KOPT-K1 (cell line): Measurements from ENCODE around the gene CAMK1D.
"Not testable (repeated sequence)": the region's sequence is repeated elsewhere in the genome, so short reads cannot be mapped to it uniquely, and the experiment has no call there.

Source experiments
- H3K27ac ChIP-seq: fragments of 200-600 bp; sonication (generic); 2 replicates; pipeline ENCODE4 v1.5.1; 2016; ENCODE audit warnings: antibody characterized with exemption, mild to moderate bottlenecking, low read depth, low read length; ENCODE audit not compliant: poor library complexity, severe bottlenecking
- H3K36me3 ChIP-seq: fragments of 200-600 bp; sonication (generic); 2 replicates; pipeline ENCODE4 v1.5.1; 2017; ENCODE audit warnings: antibody characterized with exemption, mild to moderate bottlenecking, low read length, moderate library complexity; ENCODE audit not compliant: insufficient read depth
- H3K9me3 ChIP-seq: fragments of 200-600 bp; sonication (generic); 2 replicates; pipeline ENCODE4 v1.5.1; 2017; ENCODE audit warnings: antibody characterized with exemption, low read length, mild to moderate bottlenecking; ENCODE audit not compliant: insufficient read depth, poor library complexity, severe bottlenecking

The CAMK1D gene

DNA sequence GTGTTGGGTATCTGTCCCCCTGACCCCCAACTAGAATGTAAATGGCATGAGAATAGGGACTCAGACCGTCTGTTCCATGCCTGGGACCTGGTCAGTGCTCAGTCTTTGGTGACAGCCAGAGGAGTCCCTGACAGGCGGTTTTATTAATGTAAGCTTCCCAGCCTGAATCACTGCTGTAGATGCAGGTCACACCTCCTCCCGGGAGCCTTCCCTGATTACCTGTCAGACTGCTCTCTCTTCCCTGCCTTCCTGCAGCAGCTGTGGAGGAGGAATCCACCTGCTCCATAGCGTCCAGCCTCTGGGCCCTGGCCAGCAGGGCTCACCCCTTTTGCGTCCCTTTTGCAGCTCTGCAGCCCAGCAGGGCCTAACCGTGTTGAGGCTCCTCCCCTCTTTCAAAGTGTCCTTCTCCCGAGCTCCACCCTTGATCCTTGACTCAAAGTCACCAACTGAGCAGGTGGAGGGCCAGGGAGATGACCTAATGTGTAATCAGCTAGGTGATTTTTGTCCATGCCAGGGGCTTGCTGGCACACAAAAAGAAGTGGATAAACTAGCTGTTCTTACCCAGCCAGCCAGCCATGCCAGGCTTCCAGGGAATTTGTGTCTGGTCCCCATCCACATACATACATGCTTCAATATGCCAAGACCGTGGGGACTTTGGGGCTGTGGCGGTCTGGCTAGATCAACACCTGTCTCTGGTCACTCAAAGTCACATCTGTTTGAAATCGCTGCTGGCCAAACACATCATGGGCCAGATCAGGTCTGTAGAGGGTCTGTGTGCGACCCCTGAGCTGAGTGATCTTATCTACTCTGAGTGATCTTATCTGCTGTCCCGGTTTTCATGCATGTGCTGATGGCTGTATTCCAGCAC lies 457.1 kb downstream of the CAMK1D start:
- no peaks in the 10 kb centered on the region for H3K9me3 ChIP-seq
- no peaks in the 10 kb centered on the region for H3K36me3 ChIP-seq
- no peak overlapping the region for H3K27ac ChIP-seq

DNA sequence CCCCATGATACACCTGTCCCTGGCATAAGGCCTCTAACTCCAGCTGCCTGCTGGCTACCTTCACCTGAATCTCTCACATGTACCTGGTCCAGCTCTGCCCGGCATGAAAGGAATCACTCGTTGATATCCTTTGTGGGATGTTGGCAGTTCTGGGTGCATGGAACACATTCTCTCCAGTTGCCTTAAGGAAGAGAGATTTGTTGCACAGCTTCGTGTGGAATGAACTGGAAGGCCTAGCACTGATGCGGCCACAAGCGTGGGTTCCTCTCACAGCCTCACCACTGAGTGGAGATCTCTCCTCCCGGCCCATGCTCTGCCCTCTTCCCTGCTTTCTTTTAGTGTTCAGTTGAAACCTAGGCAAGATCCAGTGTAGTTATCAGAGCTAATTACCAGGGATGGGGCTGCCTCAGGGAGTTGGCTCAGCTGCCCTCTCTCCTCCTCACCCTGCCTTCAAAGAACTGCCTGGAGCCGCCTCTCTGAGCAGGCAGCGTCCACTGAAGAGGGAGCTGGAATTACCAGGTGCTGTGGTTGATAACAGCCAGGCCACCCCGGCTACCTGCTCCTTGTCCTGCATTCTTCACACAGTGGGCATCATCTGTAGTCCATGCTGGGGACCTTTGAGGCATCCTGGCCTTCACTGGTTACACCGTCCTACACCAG lies 457.9 kb downstream of the CAMK1D start:
- H3K27ac ChIP-seq, result no peak overlapping the region
- H3K36me3 ChIP-seq, result no peaks in the 10 kb centered on the region
- no peaks in the 10 kb centered on the region for H3K9me3 ChIP-seq

DNA sequence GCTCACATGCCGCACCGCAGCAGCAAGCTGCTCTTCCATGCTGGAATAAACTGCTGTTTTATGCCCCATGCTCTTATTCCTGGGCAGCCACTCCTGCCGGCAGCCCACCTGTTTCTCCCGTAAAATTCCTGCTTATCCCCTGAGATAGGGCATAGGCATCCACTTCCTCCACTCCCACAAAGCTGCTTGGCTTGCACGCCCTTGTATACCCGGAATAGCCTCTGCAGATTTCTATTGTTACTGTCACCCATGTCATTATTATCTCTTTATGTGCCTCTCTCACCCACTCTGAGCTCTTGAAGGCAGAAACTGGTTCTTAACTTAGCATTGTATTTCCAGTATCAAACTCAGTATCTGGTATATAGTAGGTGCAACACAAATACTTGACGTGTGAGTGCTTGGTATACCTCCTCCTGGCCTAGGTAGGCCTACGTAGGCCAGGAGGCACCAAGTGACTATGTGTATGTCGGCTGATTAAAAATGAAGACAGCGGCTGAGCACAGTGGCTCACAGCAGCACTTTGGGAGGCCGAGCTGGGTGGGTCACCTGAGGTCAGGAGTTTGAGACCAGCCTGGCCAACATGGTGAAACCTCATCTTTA lies 458.8 kb downstream of the CAMK1D start:
- Histone ChIP-seq H3K27ac (no peak overlapping the region), H3K36me3 (no peaks in the 10 kb centered on the region), H3K9me3 (no peaks in the 10 kb centered on the region)

DNA sequence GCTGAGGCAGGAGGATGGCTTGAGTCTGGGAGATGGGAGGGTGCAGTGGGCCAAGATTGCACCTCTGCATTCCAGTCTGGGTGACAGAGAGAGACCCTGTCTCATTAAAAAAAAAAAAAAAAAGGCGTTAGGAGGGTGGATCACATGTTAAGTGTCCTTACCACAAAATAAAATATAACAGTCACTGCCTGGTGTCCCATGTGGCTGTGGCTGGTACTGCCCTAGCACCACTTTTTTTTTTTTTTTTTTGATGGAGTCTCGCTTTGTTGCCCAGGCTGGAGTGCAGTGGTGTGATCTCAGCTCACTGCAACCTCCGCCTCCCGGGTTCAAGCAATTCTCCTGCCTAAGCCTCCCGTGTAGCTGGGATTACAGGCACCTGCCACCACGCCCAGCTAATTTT lies 460.7 kb downstream of the CAMK1D start:
- H3K9me3 ChIP-seq, H3K27ac ChIP-seq, H3K36me3 ChIP-seq: not testable (repeated sequence)

DNA sequence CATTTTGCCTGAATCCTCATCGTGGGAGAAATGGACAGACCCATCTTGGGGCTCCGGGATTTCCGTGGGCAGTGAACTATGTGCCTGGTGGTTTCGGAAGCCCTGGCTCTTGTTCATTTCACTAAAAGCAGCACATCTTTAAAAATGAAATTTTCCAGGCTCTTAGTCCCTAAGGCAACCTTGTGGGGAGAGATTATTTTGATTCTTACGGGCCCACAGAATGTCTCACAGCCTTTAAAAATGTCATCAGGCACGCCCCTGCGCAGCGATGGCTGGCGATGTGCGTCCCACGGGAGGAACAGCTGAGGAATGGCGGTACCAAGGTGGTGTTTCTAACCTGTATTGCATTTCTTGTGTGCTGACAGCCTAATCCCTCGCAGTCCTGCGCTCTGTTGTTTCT lies 462.5 kb downstream of the CAMK1D start:
- H3K9me3 ChIP-seq, result no peaks in the 10 kb centered on the region
- H3K27ac ChIP-seq, result no peak overlapping the region
- no peaks in the 10 kb centered on the region for H3K36me3 ChIP-seq

DNA sequence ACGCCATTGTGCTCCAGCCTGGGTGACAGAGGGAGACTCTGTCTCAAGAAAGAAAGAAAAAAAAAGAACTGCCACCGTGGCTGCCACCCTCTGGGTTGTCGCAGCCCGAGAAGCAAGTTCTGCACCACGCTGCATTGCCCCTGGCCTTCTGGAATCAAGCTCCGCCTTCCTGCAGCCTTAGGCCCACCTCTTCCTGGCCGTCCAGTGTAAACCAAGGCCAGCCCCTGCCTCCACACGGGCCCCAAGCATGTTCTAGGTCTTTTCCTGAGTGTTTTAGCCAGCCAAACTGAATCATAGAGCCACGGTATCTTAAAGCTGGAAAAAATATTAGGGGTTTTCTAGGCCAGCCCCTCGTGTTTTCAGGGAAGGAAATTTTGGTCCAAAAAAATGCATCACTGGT lies 463.2 kb downstream of the CAMK1D start:
- Histone ChIP-seq H3K36me3 (no peaks in the 10 kb centered on the region), H3K27ac (no peak overlapping the region), H3K9me3 (no peaks in the 10 kb centered on the region)

DNA sequence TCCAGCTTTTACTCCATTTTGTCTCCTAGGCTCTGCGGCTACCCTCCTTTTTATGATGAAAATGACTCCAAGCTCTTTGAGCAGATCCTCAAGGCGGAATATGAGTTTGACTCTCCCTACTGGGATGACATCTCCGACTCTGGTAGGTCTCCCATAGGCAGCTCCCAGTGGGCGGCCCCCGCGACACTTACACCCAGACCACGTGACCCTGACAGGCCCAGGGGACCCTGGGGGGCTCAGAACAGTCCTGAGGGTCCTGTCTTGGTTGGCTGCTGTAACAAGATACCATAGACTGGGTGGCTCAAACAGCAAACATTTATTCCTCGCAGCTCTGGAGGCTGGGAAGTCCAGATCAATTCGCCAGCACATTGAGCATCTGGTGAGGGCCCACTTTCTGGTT lies 464.8 kb downstream of the CAMK1D start:
- Histone ChIP-seq H3K9me3 (no peaks in the 10 kb centered on the region), H3K36me3 (no peaks in the 10 kb centered on the region), H3K27ac (no peak overlapping the region)

DNA sequence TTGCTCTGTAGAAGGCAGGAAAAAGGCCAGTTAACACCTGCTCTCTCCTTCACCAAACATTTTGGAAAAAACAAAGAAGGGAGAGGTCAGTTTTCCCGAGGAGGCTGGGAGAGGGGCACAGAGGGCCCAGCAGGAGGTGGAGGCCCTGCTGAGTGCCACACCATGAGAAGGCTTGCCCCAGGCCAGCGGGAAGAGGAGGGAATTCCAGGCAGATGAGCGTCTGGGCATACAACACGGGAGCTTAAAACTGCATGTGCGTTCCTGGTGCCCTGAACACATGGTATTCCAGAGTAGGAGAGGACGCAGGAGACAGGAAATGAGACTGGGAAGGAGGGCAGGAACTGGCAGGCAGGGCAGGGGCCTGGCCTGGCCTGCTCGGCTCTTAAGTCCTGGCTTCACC lies 469.7 kb downstream of the CAMK1D start:
- Histone ChIP-seq H3K36me3 (no peaks in the 10 kb centered on the region), H3K9me3 (no peaks in the 10 kb centered on the region), H3K27ac (no peak overlapping the region)

DNA sequence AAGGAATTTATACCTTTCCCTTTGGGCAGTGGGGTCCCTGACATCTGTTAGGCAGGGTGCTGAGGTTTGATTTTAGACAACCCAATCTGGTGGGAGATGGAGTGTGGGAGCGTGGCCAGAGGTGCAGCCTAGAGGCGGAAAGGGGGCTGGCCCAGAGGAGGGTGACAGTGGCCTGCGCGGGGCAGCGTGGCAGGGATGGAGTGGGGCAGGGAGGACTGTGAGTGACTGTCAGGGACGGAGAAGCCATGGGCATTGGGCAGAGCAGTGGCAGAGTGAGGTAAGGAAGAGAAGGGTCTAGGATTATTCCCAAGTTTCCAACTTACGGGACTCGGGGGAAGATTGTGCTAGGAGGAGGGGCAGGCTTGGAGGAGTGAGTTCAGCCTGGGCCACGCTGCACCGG lies 470.3 kb downstream of the CAMK1D start:
- Histone ChIP-seq H3K9me3 (no peaks in the 10 kb centered on the region), H3K27ac (no peak overlapping the region), H3K36me3 (no peaks in the 10 kb centered on the region)

DNA sequence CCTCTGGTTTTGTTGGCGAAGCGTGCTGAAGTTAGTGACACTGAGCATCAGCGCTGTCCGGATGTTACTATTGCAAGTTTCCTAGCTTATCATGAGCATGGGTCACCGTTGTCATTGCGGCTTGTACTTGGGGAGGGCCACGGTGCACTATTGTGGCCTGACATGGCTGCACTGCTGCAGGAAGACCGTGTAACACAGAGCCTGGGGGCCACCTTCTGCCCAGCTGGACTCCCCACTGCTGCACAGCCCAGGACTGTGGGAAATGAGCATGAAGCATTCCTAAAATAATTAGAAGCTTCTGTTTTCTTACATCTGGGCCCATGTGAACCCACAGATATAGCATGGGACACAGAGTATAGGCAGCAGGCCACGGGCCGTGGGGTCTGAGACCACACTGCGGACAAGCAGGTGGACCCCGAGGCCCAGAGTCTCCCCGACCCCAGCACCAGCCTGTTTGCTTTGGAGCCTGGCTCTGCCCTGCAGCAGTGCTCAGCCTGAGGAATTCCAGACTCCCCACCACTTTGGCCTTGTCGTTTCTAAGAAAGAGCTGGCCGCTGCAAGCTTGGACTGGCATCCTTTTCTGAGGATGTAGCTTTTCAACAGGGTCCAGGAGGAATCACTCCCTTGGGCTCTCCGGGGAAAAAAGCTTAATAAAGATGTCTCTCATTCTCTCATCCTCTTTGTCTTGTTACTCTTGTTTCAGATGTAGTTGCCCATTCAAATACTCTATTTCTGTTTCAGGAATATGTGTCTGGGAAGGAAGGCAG lies 473.0 kb downstream of the CAMK1D start:
- Histone ChIP-seq H3K9me3 (no peaks in the 10 kb centered on the region), H3K36me3 (no peaks in the 10 kb centered on the region), H3K27ac (no peak overlapping the region)

DNA sequence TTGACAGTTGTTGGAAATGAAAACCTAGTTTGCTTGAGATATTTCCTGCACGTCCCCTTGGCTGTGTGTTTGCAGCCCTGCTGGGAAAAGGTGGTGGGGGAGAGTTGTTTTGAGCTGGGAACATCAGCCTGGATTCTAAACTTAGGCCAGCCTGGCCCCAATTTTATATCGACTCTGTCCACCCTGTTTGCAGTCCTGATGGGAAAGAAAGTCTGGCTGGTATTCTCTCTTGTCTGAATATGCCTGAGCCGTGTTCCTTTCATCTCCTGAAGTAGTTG lies 473.5 kb downstream of the CAMK1D start:
- Histone ChIP-seq H3K36me3 (no peaks in the 10 kb centered on the region), H3K9me3 (no peaks in the 10 kb centered on the region), H3K27ac (no peak overlapping the region)

DNA sequence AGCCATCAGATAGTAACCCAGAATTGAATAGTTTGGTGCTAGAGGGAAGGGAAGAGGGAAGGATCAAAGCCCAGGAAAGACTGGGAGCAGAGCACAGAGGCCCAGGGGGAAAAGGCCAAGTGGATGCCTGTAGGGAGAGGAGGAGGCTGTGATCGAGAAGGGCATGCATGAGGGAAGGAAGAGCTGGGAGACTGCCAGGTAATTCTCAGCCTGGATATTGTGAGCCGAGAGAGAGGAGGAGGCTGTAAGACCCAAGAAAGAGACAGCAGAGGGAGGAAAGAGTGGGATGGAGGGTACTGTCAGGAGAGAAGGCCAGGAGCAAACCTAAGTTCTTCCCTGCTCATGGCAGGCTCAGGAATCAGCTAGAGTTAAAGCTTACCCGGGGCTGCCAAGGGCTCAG lies 474.0 kb downstream of the CAMK1D start:
- Histone ChIP-seq H3K9me3 (no peaks in the 10 kb centered on the region), H3K27ac (no peak overlapping the region), H3K36me3 (no peaks in the 10 kb centered on the region)

DNA sequence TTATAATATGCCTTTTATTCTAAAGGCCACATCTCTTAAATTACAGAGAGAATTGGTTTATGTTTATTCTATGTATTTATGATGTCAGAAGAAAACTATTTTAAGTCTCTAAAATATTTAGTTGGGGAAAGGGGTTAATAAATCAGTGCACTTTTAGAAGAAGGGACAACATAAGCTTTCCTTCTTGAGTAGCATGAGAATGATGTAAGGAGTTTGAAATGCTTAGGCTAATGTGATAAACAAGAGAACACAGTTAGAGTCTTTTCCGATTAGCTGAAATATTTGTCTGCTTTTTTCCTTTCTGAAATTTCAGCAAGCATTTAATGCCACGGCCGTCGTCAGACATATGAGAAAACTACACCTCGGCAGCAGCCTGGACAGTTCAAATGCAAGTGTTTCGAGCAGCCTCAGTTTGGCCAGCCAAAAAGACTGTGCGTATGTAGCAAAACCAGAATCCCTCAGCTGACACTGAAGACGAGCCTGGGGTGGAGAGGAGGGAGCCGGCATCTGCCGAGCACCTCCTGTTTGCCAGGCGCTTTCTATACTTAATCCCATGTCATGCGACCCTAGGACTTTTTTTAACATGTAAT lies 476.0 kb downstream of the CAMK1D start:
- H3K9me3 ChIP-seq, result no peaks in the 10 kb centered on the region
- H3K36me3 ChIP-seq, result no peaks in the 10 kb centered on the region
- H3K27ac ChIP-seq, result no peak overlapping the region

DNA sequence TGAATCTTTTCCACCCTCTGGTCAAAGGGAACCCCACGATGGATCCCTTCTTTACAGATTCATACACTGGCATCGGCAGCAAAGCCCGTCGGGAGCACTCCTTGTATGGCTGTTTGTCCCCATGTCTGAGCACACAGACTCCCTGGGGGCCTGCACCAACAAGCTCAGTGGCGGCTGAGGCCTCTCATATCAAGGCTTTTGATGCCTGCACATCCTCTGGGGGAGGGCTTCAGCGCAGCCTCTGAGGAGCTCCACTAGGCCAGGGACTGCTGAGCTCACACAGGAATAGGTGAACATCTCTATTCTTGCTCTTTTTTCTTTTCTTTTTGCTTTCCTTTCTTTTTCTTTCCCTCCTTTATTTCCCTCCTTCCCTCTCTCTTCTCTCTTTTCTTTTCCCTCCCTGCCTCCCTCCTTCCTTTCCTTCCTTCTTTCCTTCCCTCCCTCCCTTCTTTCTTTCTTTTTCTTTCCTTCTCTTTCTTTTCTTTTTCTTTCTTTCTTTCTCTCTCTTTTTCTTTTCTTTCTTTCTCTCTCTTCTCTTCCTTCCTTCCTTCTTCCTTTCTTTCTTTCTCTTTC lies 477.5 kb downstream of the CAMK1D start:
- no peaks in the 10 kb centered on the region for H3K9me3 ChIP-seq
- H3K36me3 ChIP-seq, result no peaks in the 10 kb centered on the region
- no peak overlapping the region for H3K27ac ChIP-seq

DNA sequence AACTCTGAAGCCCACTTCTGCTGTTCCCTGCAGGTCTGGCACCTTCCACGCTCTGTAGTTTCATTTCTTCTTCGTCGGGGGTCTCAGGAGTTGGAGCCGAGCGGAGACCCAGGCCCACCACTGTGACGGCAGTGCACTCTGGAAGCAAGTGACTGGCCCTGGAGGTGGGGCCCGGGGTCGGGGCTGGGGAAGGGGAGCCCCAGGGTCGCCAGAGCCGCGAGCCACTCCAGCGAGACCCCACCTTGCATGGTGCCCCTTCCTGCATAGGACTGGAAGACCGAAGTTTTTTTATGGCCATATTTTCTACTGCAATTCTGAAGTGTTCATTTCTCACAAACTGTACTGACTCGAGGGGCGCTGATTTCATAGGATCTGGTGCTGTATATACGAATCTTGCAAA lies 479.4 kb downstream of the CAMK1D start:
- Histone ChIP-seq H3K27ac (no peak overlapping the region), H3K36me3 (no peaks in the 10 kb centered on the region), H3K9me3 (no peaks in the 10 kb centered on the region)
